Peyer's patch (tissue), 4 donors: Measurements from ENCODE around the gene TMEM242. TPM values are rescaled to one million over a fixed set of nuclear protein-coding genes. Genes with fewer than 3 reads are reported as not detected.
A peak's percentile ranks its signal among the peaks of the same experiment; 100 is the strongest.

Experiments used
- DNase-seq, 3 donors: peaks; one replicate each; pipeline ENCODE4 v3.0.0-alpha.2; 2017 to 2019
- H3K27ac ChIP-seq, 4 donors: fragments of 200-600 bp; sonication (generic); one replicate each; pipeline ENCODE4 v1.5.1; 2016 to 2019
- H3K27me3 ChIP-seq, 2 donors: fragments of 200-600 bp; sonication (generic); one replicate each; pipeline ENCODE4 v1.5.1; 2019
- H3K36me3 ChIP-seq, 3 donors: fragments of 200-600 bp; sonication (generic); one replicate each; pipeline ENCODE4 v1.5.1; 2016 to 2019
- H3K4me1 ChIP-seq, 4 donors: fragments of 200-600 bp; sonication (generic); one replicate each; pipeline ENCODE4 v1.5.1; 2016 to 2019
- H3K4me3 ChIP-seq, 4 donors: fragments of 200-600 bp; sonication (generic); 1 replicate in 3 of 4; 2 replicates in 1 of 4; pipeline ENCODE4 v1.5.1; 2016 to 2019; ENCODE audit warnings: mild to moderate bottlenecking in 1 of 4
- H3K9me3 ChIP-seq, 4 donors: fragments of 200-600 bp; sonication (generic); one replicate each; pipeline ENCODE4 v1.5.1; 2016 to 2019; ENCODE audit warnings: mild to moderate bottlenecking in 1 of 4
- POLR2A ChIP-seq, 2 donors: fragments of 450-650 bp; IDR thresholded peaks; one replicate each; pipeline ENCODE4 v1.5.1; 2017; ENCODE audit warnings: antibody characterized with exemption in 2 of 2, mild to moderate bottlenecking in 2 of 2, moderate library complexity in 2 of 2
- total RNA-seq, 4 donors: library from RNA; depleted of rRNA; stranded (reverse); fragments of >200 nt; gene quantifications; one replicate each; pipeline ENCODE4 v1.1.0, GENCODE V29; 2016
- TF ChIP-seq, protein P1 (sequence below), 6 experiments: fragments of 450-650 bp in 4 of 6; fragments of 200-600 bp in 2 of 6; sonication (generic) in 1 of 6; IDR thresholded peaks; one replicate each; pipeline ENCODE4 v1.5.1; 2017 to 2019; ENCODE audit warnings: antibody characterized with exemption in 6 of 6, mild to moderate bottlenecking in 3 of 6, moderate library complexity in 1 of 6

Gene TMEM242
- total RNA-seq, 4 donors from 2014 or later, result 3.3 to 9.4 (median 4.9) TPM

DNA sequence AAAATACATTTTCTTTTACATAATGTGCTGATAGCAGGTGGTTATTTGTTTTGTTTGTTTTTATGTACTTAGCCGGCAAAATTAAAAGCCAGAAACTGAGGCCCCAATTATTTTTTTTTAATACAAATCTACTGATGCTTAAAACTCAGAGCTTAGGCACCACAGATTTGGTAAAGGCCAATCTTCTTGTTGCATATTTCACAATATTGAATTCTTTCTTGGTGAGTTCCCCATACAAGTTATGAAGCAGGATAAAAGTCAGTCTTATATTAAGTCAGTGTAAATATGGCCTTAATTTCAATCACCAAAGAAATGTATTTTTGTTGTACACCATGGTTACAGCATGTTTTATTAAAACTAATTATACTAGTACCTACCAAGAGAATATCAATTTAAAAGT is 41.4 kb upstream of the TMEM242 start:
- no peaks in the 10 kb centered on the region for H3K9me3 ChIP-seq
- H3K4me3 ChIP-seq, result no peak overlapping the region
- no peaks in the 10 kb centered on the region for H3K27me3 ChIP-seq
- DNase-seq, result no peak
- peaks cover 0 to 7% (median 6%) of the 10 kb centered on the region in 4 donors for H3K4me1 ChIP-seq
- H3K36me3 ChIP-seq, result no peaks in the 10 kb centered on the region
- TF ChIP-seq POLR2A (IDR thresholded peaks at IDR 0.05), result no peak
- TF ChIP-seq, protein P1, sequence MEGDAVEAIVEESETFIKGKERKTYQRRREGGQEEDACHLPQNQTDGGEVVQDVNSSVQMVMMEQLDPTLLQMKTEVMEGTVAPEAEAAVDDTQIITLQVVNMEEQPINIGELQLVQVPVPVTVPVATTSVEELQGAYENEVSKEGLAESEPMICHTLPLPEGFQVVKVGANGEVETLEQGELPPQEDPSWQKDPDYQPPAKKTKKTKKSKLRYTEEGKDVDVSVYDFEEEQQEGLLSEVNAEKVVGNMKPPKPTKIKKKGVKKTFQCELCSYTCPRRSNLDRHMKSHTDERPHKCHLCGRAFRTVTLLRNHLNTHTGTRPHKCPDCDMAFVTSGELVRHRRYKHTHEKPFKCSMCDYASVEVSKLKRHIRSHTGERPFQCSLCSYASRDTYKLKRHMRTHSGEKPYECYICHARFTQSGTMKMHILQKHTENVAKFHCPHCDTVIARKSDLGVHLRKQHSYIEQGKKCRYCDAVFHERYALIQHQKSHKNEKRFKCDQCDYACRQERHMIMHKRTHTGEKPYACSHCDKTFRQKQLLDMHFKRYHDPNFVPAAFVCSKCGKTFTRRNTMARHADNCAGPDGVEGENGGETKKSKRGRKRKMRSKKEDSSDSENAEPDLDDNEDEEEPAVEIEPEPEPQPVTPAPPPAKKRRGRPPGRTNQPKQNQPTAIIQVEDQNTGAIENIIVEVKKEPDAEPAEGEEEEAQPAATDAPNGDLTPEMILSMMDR (IDR thresholded peaks at IDR 0.05), result no peak
- H3K27ac ChIP-seq, result no peak overlapping the region

DNA sequence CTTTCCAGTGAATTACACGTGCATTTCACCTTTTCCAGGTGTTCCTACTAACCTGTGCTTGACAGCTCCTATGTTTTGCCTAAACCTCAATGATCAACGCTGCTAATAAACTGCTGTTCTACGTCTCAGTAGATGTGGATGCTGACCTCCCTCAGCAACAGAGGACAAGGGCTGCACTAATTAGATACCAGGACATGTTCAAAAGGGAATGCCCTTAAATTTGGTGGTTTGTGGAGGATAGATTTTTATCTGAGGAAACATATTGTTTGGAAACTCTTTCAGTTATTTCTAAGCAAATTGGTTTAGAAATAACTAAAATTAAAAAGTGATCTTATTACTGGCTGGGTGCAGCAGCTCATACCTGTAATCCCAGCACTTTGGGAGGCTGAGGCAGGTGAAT is 38.6 kb upstream of the TMEM242 start:
- TF ChIP-seq, protein P1 (IDR thresholded peaks at IDR 0.05), result no peak
- TF ChIP-seq POLR2A (IDR thresholded peaks at IDR 0.05), result no peak
- no peak for DNase-seq
- Histone ChIP-seq H3K27me3 (no peaks in the 10 kb centered on the region), H3K27ac (no peak overlapping the region), H3K4me3 (no peak overlapping the region), H3K9me3 (no peaks in the 10 kb centered on the region), H3K36me3 (no peaks in the 10 kb centered on the region), H3K4me1 (no peaks in the 10 kb centered on the region)

DNA sequence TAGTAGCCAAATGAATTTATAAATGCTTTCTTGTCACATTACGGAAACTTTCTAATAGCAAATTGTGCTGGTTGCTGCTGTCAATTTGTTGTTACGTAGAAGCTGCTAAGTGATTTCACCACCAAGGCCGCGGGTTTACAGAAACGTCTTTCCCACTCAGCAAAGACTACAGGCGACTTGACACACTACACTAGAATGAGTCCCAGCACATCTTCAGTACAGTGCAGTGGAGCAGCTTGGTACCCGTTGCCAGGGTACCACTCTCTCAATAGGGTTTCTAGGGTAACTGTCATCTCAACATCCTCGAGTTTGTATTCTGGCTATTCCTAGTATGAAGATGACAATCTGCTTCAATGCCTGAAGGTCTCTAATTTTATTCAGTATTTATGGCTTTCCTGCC is 35.0 kb upstream of the TMEM242 start:
- Histone ChIP-seq H3K4me3 (no peak overlapping the region), H3K4me1 (no peaks in the 10 kb centered on the region), H3K27me3 (no peaks in the 10 kb centered on the region), H3K36me3 (no peaks in the 10 kb centered on the region), H3K9me3 (no peaks in the 10 kb centered on the region), H3K27ac (no peak overlapping the region)
- no peak for TF ChIP-seq POLR2A (IDR thresholded peaks at IDR 0.05)
- TF ChIP-seq, protein P1 (IDR thresholded peaks at IDR 0.05), result no peak
- no peak for DNase-seq

DNA sequence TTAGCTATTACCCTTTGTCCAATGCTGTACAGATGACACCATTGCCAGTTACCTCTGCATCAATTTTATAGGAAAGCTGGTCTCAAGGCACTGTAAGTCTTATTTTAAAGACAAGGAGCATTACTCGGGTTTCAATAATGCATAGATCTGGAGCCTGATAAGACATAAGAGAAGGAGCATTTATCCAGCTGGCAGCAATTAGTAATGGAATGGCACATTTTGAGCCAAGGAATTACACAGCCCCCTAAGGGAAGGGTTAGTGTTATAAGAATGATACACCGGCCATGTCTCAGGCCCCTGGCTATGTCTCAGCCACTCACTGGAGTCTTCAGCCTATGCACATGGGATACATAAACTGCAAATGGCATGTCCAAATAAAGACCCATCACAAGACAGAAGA is 23.1 kb upstream of the TMEM242 start:
- no peak for DNase-seq
- Histone ChIP-seq H3K9me3 (no peaks in the 10 kb centered on the region), H3K27me3 (no peaks in the 10 kb centered on the region), H3K36me3 (no peaks in the 10 kb centered on the region), H3K27ac (no peak overlapping the region), H3K4me1 (no peaks in the 10 kb centered on the region), H3K4me3 (no peak overlapping the region)
- no peak for TF ChIP-seq POLR2A (IDR thresholded peaks at IDR 0.05)
- TF ChIP-seq, protein P1 (IDR thresholded peaks at IDR 0.05), result no peak

DNA sequence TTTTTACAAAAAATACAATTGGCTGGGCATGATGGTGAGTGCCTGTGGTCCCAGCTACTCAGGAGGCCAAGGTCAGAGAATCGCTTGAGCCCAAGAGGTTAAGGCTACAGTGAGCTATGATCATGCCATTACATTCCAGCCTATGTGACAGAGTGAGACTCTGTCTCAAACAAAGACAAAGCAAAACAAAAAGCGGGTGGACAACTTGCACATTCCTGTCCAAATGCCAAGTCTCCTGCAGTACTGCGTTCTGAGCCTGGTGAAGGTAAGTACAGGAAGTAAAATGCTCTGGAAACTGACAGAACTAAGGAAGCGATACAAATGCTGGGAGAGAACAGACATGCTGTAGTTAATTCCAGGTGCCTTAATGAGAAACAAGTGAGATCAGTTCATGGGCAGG is 20.4 kb upstream of the TMEM242 start:
- H3K4me1 ChIP-seq, result no peaks in the 10 kb centered on the region
- no peaks in the 10 kb centered on the region for H3K36me3 ChIP-seq
- TF ChIP-seq, protein P1 (IDR thresholded peaks at IDR 0.05), result no peak
- no peak for TF ChIP-seq POLR2A (IDR thresholded peaks at IDR 0.05)
- H3K27me3 ChIP-seq, result no peaks in the 10 kb centered on the region
- no peak for DNase-seq
- H3K27ac ChIP-seq, result no peak overlapping the region
- no peak overlapping the region for H3K4me3 ChIP-seq
- no peaks in the 10 kb centered on the region for H3K9me3 ChIP-seq

DNA sequence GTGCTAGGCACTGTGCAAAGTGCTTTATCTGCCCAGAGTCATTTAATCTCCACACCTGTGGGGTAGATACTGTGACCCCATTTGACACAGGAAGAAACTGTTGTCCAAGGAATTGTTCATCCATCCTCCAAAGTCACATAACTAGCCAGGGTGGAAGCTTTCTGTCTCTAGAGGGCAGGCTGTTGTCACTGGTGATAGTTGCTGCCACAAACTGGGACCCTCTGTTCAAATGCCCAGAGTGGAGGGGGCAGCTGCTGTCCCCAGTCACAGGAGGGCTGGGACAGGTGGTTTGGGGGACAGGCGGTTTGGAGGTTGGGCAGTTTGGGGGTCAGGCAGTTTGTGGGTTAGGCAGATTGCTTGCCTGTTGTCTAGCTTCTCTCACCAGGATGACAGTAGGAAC is 16.1 kb upstream of the TMEM242 start:
- no peak for DNase-seq
- H3K36me3 ChIP-seq, result no peaks in the 10 kb centered on the region
- H3K4me3 ChIP-seq, result no peak overlapping the region
- no peak overlapping the region for H3K27ac ChIP-seq
- H3K27me3 ChIP-seq, result no peaks in the 10 kb centered on the region
- TF ChIP-seq, protein P1 (IDR thresholded peaks at IDR 0.05), result peak in 1 of 6 experiments; percentile 10
- TF ChIP-seq POLR2A (IDR thresholded peaks at IDR 0.05), result no peak
- H3K9me3 ChIP-seq, result no peaks in the 10 kb centered on the region
- H3K4me1 ChIP-seq, result no peaks in the 10 kb centered on the region
